ENCODE data around the gene CUX1.

GRCh38 chr7:101845974-101846373, 28.5 kb downstream of the CUX1 start:
- TF ChIP-seq USF1 (IDR thresholded peaks at IDR 0.05) (no peak), ZBTB7A (IDR thresholded peaks at IDR 0.05; ENCODE audit: low read depth) (no peak), CEBPB (IDR thresholded peaks at IDR 0.05) (no peak), RAD21 (IDR thresholded peaks at IDR 0.05; ENCODE audit: low read depth) (no peak), MAX (IDR thresholded peaks at IDR 0.05) (no peak)
